CMK (cell line): ENCODE results near the gene LMTK3.

Experiments
- DNase-seq: peaks from one replicate; pipeline ENCODE4 v3.0.0-alpha.2; 2010; ENCODE audit warnings: low read depth

Gene LMTK3

GRCh38 chr19:48469934-48470680 lies 41.5 kb downstream of the LMTK3 start:
- no peak for DNase-seq

GRCh38 chr19:48469289-48469881 lies 42.2 kb downstream of the LMTK3 start, which contains the start of gene CYTH2:
CYTH2 (plus strand) TSS chr19:48469369; CDS start chr19:48469508, 139 bp downstream.
- peak; percentile 47 for DNase-seq

DNA sequence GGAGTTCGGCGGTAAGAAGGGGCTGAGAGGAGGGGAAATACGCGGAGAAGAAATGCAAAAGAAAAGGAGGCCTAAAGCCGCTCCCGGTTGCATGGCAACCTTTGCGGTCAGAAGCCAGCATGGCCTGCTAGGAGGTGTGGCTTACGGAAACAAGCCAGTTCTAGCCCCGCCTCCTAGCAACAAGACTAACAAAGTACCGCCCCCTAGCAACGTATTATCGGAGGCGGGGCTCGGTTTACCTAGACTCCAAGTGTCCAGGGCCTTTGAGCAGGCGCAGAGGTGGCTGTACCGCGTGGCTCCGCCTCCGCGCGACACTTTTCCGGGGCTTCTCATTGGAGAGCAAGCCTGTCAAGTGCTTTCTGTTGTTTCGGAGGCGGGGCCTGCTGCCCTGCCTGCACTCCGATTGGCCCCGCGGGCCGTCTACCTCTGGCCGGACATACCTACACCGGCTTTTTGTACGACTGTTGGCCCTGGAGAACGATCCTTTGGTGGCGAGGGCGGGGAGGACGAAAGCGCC lies 42.8 kb downstream of the LMTK3 start:
- peak; percentile 100 for DNase-seq

DNA sequence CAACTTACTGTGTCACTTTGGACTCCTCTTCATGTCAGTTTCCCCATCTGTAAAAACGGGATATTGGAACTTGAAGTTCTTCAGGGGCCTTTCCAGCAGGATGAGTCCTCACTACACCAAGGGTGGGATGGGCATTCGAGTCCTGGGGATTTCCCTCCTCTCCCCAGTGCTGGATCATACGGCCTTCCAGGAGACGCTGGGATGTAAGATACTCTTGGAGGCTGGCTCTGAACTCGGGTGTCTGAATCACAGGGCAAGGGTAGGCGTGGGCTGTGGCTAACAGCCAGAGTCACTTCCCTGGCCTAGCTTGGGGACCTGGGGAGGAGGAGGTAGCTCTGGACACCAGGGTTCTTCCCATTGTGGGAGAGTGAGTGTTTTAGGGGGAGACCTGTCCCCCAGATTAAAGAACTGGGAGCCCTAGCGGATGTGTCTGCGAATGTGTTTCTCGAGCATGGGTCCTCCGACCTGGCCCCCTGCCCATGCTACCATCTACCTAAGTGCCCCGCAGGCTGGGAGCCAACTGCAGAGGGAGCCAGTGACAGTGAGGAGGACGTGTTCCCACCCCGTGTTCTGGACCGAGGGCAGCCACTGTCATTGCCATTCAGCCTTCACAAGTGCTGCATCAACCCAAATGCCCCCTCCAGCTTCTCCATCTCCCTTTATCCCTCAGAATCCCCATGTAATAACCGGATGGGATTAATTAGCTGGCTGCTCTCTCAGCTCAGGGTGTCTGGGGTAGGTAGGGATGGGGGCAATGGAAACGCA lies 44.9 kb downstream of the LMTK3 start:
- DNase-seq: no peak

DNA sequence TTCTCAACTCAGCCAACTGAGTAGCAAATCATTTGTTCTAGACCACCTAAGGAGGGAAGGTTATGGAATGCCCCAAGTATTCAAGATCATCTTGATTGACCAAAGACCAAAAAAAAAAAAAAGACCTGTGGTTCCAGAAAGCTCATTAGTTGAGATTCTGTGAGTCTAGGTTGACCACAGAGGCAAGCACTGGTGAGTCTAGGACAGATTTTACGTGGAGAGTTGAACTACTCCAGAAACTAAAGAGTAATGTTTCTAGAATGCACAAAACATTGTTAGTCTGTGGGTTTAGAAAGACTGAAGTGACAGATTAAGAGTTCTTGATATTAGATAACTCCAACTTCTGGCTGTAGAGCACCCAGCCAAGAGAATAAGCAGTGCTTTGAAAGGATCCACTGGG lies 46.4 kb downstream of the LMTK3 start:
- DNase-seq: no peak

GRCh38 chr19:48461982-48462655 lies 49.5 kb downstream of the LMTK3 start:
- DNase-seq: no peak

DNA sequence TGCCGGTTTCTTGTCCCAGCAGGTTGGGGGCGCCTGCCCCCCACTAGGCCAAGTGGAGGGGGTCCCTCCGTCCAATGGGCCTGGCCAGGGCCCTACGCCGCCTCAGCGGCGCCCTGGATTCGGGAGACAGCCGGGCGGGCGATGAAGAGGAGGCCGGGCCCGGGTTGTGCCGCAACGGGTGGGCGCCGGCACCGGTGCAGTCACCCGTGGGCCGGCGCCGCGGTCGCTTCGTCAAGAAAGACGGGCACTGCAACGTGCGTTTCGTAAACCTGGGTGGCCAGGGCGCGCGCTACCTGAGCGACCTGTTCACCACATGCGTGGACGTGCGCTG lies 50.0 kb downstream of the LMTK3 start:
- no peak for DNase-seq

DNA sequence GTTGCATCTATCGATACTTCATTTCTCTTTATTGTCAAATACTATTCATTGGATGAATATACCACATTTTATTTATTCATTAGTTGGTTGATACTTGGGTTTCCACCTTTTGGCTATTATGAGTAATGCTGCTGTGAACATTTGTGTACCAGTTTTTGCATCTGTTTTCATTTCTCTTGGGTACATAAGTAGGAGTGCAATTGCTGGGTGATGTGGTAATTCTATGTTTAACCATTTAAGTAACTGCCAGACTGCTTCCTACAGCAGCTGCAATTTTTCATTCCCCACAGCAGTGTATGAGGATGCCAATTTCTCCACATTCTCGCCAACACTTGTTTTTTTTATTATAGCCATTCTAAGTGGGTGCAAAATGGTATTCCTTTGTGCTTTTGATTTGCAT lies 53.6 kb downstream of the LMTK3 start:
- DNase-seq: no peak

- no peak for DNase-seq
These were observed 54.8 kb downstream of the LMTK3 start for GRCh38 chr19:48456864-48457263.

GRCh38 chr19:48455908-48456562 lies 55.6 kb downstream of the LMTK3 start:
- no peak for DNase-seq

DNA sequence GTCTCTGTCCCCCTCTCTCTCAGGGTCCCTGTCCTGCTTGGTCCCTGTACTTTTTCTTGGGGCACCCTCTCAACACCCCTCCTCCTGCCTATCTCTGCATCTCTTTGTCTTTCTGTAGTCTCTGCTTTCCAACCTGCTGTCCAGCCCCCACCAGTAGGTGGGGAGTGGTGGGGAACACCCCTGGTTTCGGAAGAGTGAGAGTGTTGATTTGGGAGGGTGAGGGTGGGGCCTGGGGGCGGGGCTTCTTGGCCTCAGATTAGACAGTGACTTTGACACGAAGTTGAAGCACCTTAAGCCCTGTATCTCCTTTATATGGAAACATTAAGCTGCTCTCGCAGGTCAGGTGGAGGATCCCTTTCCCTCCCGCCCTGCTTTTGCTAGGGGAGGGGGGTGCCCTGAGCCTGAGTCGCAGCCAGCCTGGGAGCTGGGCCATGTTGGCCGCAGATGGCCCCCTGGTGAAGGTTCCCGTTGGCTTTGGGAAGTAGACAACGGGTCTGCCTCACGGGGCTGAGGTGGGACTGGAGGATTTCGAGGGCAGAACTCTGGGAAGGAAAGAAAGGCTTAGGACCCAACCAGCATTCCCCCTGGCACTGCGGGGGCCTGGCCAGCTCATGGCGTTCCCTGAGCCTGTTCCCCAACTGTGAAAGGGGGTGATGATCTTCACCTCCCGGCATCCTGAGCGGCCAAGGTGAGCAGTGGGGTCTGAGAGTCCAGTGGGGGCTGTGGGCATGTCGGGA lies 56.3 kb downstream of the LMTK3 start, which contains the start of gene KCNJ14:
Gene KCNJ14, plus strand, starts transcription at position 404 of the 737 bp plus-strand sequence. CDS start 6,151 bp downstream, outside the sequence.
- no peak for DNase-seq

- DNase-seq: no peak
These were observed 57.4 kb downstream of the LMTK3 start for GRCh38 chr19:48454150-48454730.

- no peak for DNase-seq
These were observed 59.1 kb downstream of the LMTK3 start for GRCh38 chr19:48452289-48453190.

DNA sequence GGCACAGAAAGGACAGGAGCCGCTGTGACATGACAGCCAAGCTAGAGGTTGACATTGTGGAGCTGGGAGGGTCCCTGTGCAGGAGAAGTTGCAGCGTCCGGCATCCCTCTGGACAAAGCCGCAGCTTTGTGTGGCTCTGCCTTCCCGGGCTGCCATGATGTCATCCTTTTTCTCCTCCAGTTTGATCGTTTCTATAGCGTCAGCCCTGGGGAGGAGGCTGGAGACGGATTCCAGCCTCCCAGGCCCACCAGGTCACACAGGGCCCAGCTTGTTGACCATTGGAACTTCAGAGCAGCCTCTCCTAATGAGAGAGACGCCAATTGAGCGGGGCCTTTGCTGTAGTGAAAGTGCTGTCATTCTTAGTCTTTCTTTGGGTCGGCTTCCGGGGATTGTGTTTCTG lies 60.0 kb downstream of the LMTK3 start:
- DNase-seq: no peak

DNA sequence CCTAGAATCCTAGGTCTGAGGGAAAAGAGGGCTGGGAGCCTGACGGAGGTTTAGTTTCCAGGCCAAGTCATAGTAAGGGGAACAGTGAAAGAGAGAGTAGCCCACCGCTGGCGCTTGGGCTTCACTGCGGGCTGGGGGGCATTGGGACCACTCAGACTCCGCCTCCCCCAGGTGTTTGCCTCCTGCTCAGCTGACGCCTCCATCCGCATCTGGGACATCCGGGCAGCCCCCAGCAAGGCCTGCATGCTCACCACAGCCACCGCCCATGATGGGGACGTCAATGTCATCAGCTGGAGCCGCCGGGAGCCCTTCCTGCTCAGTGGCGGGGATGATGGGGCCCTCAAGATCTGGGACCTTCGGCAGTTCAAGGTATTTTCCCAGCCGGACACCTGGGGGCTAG lies 60.8 kb downstream of the LMTK3 start:
- DNase-seq: no peak

DNA sequence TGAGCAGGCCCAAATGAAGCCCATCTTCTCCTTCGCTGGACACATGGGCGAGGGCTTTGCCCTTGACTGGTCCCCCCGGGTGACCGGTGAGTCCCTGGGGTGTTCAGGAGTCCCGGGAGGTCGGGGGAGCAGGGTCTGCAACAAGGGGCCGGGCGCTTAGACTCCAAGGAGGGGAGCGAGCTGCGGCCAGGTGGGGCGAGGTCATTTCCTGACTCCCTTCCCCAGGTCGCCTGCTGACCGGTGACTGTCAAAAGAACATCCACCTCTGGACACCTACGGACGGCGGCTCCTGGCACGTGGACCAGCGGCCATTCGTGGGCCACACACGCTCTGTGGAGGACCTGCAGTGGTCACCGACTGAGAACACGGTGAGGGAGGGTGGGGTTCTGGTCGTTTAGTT lies 61.2 kb downstream of the LMTK3 start:
- DNase-seq: no peak

DNA sequence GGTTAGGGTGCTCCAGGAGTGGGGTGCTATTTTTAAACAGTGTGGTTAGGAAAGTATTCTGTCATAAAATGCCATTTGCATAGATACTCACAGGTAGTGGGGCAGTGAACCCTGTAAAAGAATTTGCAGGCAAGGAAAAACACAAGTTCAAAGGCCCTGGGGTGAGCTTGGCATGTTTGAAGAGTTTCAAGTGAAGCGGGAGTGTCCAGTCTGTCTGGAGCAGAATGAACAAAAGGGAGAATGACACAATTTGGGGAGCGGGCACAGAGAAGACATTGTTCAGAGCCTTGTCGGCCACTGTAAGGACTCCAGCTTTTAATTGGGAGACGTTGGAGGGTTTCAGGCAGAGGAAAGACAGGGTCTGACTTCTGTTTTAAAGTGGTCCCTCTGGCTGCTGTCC lies 63.1 kb downstream of the LMTK3 start:
- no peak for DNase-seq

- DNase-seq: no peak
These were observed 65.1 kb downstream of the LMTK3 start for GRCh38 chr19:48446579-48446978.
